GM12873 (cell line): ENCODE data around the gene TMCO1.

Source experiments
- CTCF ChIP-seq: IDR thresholded peaks from 2 replicates; pipeline ENCODE4 v1.5.1; 2012; ENCODE audit warnings: low read depth, mild to moderate bottlenecking, moderate library complexity, low read length, control low read depth; ENCODE audit not compliant: insufficient read depth; ENCODE audit errors: missing control alignments

Gene TMCO1, protein sequence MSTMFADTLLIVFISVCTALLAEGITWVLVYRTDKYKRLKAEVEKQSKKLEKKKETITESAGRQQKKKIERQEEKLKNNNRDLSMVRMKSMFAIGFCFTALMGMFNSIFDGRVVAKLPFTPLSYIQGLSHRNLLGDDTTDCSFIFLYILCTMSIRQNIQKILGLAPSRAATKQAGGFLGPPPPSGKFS

GRCh38 chr1:165768513-165769394 is at the start of gene TMCO1:
Gene TMCO1, minus strand, starts transcription at chr1:165768868. Its CDS starts 117 bp downstream, at chr1:165768751.
- peak; percentile 40 for TF ChIP-seq CTCF

GRCh38 chr1:165816826-165817497 is 48.3 kb upstream of the TMCO1 start:
- TF ChIP-seq CTCF: no peak

- TF ChIP-seq CTCF: no peak
Observed at GRCh38 chr1:165816157-165816556, 47.5 kb upstream of the TMCO1 start.

- no peak for TF ChIP-seq CTCF
Observed at GRCh38 chr1:165815725-165816124, 47.1 kb upstream of the TMCO1 start.

- no peak for TF ChIP-seq CTCF
Observed at GRCh38 chr1:165807613-165808012, 38.9 kb upstream of the TMCO1 start.

DNA sequence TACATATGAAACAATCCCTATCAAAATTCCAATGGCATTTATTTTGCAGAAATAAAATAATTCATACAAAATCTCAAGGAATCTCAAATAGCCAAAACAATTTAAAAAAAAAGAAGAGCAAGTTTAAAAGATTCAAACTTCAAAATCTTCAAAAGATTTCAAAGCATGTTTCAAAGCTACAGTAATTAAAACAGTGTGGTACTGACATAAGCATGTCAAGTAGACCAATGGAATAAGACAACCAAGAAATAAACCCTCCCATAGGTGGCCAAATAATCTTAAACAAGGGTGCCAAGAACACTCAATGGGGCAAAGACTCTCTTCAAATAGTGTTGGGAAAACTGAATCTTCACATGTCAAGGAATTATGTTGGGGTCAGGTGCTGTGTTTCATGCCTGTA is 30.7 kb upstream of the TMCO1 start:
- no peak for TF ChIP-seq CTCF

- TF ChIP-seq CTCF: no peak
Observed at GRCh38 chr1:165795894-165796293, 27.2 kb upstream of the TMCO1 start.
